ENCODE data around the gene BCAS3. TPM values are rescaled to one million over a fixed set of nuclear protein-coding genes. Genes with fewer than 3 reads are reported as not detected.

BCAS3 gene
- total RNA-seq, 2 donors from 2014 or later, result 28.0 to 37.7 TPM

DNA sequence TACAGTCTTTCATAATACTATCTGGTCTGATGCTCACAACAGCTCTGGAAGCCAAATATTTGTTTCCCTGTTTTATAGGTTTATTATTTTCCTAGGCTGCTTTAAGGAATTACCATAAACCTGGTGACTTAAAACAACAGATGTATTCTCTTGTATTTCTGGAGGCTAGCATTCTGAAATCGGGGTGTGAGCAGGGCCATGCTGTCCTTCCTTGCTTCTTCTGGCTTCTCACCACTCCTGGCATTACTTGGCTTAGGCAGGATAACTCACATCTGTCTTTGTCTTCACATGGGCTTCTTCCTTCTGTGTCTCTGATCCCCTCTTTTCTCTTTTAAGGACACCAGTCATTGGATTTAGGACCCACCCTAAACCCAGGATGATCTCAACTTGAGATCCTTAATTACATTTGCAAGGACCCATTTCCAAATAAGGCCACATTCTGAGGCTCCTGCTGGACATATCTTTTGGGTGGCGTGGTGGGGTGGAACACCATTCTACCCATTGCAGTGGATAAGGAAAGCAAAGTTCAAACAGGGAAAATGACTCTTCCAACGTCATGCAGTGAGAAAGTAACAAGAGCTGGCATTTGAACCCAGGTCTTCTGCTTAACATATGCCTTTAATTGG is 682.8 kb downstream of the BCAS3 start:
- no peak overlapping the region for H3K27ac Mint-ChIP-seq
- H3K27me3 Mint-ChIP-seq (ENCODE audit: insufficient read depth), result peaks cover 22% of the 10 kb centered on the region
- 92 to 100% methylated on average over 3 of the region's 3 CpGs for WGBS, 2 experiments (ENCODE audit: insufficient coverage in 1 of 2, insufficient read length in 1 of 2)
- H3K9me3 ChIP-seq (ENCODE audit: control insufficient read depth, low read length), result no peaks in the 10 kb centered on the region
- H3K36me3 ChIP-seq (ENCODE audit: control insufficient read depth, insufficient read depth, low read length), result no peaks in the 10 kb centered on the region
- no peak overlapping the region for H3K27ac ChIP-seq (ENCODE audit: low read depth, low read length)
- no peak overlapping the region for H3K4me3 Mint-ChIP-seq
- H3K9me3 Mint-ChIP-seq, result no peaks in the 10 kb centered on the region
- no peaks in the 10 kb centered on the region for H3K4me1 ChIP-seq (ENCODE audit: control insufficient read depth, insufficient read depth, low read length)
- no peak overlapping the region for H3K9ac ChIP-seq (ENCODE audit: extremely low read depth, low read length, poor library complexity, severe bottlenecking)
- H3K4me3 ChIP-seq (ENCODE audit: low read length), result no peak overlapping the region
- no peak for DNase-seq
- no peaks in the 10 kb centered on the region for H3K36me3 Mint-ChIP-seq (ENCODE audit: low read depth)
- TF ChIP-seq, protein P1, sequence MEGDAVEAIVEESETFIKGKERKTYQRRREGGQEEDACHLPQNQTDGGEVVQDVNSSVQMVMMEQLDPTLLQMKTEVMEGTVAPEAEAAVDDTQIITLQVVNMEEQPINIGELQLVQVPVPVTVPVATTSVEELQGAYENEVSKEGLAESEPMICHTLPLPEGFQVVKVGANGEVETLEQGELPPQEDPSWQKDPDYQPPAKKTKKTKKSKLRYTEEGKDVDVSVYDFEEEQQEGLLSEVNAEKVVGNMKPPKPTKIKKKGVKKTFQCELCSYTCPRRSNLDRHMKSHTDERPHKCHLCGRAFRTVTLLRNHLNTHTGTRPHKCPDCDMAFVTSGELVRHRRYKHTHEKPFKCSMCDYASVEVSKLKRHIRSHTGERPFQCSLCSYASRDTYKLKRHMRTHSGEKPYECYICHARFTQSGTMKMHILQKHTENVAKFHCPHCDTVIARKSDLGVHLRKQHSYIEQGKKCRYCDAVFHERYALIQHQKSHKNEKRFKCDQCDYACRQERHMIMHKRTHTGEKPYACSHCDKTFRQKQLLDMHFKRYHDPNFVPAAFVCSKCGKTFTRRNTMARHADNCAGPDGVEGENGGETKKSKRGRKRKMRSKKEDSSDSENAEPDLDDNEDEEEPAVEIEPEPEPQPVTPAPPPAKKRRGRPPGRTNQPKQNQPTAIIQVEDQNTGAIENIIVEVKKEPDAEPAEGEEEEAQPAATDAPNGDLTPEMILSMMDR (conservative IDR thresholded peaks at IDR 0.05), result no peak
- peaks cover 16% of the 10 kb centered on the region for H3K27me3 ChIP-seq (ENCODE audit: control insufficient read depth, insufficient read depth, low read length, poor library complexity, severe bottlenecking)
- H3K4me1 Mint-ChIP-seq, result peaks cover 32% of the 10 kb centered on the region

- Mint-ChIP-seq H3K4me3 (no peak overlapping the region), H3K36me3 (ENCODE audit: low read depth) (no peaks in the 10 kb centered on the region), H3K4me1 (peaks cover 36% of the 10 kb centered on the region), H3K27ac (no peak overlapping the region), H3K9me3 (no peaks in the 10 kb centered on the region), H3K27me3 (ENCODE audit: insufficient read depth) (peaks cover 22% of the 10 kb centered on the region)
- Histone ChIP-seq H3K27me3 (ENCODE audit: control insufficient read depth, insufficient read depth, low read length, poor library complexity, severe bottlenecking) (peaks cover 16% of the 10 kb centered on the region), H3K4me1 (ENCODE audit: control insufficient read depth, insufficient read depth, low read length) (no peaks in the 10 kb centered on the region), H3K4me3 (ENCODE audit: low read length) (no peak overlapping the region), H3K9me3 (ENCODE audit: control insufficient read depth, low read length) (no peaks in the 10 kb centered on the region), H3K9ac (ENCODE audit: extremely low read depth, low read length, poor library complexity, severe bottlenecking) (no peak overlapping the region), H3K27ac (ENCODE audit: low read depth, low read length) (no peak overlapping the region), H3K36me3 (ENCODE audit: control insufficient read depth, insufficient read depth, low read length) (no peaks in the 10 kb centered on the region)
- 84 to 100% methylated on average over 1 of the region's 2 CpGs for WGBS, 2 experiments (ENCODE audit: insufficient coverage in 1 of 2, insufficient read length in 1 of 2)
- no peak for DNase-seq
- TF ChIP-seq, protein P1 (conservative IDR thresholded peaks at IDR 0.05), result no peak
Measured at GRCh38 chr17:61361084-61361483, 683.4 kb downstream of the BCAS3 start.

DNA sequence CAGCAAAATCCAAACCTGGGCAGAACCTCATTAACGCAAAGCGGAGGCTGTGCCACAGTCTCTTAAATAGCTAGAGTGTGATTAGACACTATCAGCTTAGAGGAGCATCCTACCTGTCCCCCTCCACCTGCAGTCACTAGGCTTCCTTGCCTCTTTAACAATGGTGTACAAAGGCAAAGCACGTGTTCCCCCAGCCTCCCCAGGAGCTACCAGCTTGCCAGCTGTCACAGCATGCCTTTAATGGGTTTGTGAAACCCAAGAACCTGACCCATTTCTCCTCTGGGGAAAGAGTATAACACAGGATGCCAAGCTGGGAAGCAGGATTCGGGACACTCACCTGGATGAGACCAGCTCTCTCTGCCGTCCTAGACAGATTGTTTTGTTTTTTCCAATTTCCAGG is 684.7 kb downstream of the BCAS3 start:
- Mint-ChIP-seq H3K4me1 (peaks cover 46% of the 10 kb centered on the region), H3K27me3 (ENCODE audit: insufficient read depth) (peaks cover 22% of the 10 kb centered on the region), H3K36me3 (ENCODE audit: low read depth) (no peaks in the 10 kb centered on the region), H3K9me3 (no peaks in the 10 kb centered on the region), H3K27ac (no peak overlapping the region), H3K4me3 (no peak overlapping the region)
- WGBS, 2 experiments (ENCODE audit: insufficient coverage in 1 of 2, insufficient read length in 1 of 2), result 61 to 74% methylated on average over 4 to 5 of the region's 5 CpGs
- Histone ChIP-seq H3K4me1 (ENCODE audit: control insufficient read depth, insufficient read depth, low read length) (peaks cover 3% of the 10 kb centered on the region), H3K9me3 (ENCODE audit: control insufficient read depth, low read length) (no peaks in the 10 kb centered on the region), H3K27me3 (ENCODE audit: control insufficient read depth, insufficient read depth, low read length, poor library complexity, severe bottlenecking) (peaks cover 16% of the 10 kb centered on the region), H3K27ac (ENCODE audit: low read depth, low read length) (no peak overlapping the region), H3K9ac (ENCODE audit: extremely low read depth, low read length, poor library complexity, severe bottlenecking) (no peak overlapping the region), H3K4me3 (ENCODE audit: low read length) (no peak overlapping the region), H3K36me3 (ENCODE audit: control insufficient read depth, insufficient read depth, low read length) (no peaks in the 10 kb centered on the region)
- TF ChIP-seq, protein P1 (conservative IDR thresholded peaks at IDR 0.05), result no peak
- DNase-seq, result peak; percentile 83
